GM12873 (cell line): Measurements from ENCODE around the gene SRPK2.

Experiments
- CTCF ChIP-seq: IDR thresholded peaks from 2 replicates; pipeline ENCODE4 v1.5.1; 2012; ENCODE audit warnings: low read depth, mild to moderate bottlenecking, moderate library complexity, low read length, control low read depth; ENCODE audit not compliant: insufficient read depth; ENCODE audit errors: missing control alignments

Gene SRPK2

GRCh38 chr7:105218939-105219770 lies 169.6 kb downstream of the SRPK2 start:
- TF ChIP-seq CTCF = no peak

GRCh38 chr7:105218215-105218614 lies 170.5 kb downstream of the SRPK2 start:
- no peak for TF ChIP-seq CTCF

GRCh38 chr7:105216786-105217185 lies 171.9 kb downstream of the SRPK2 start:
- TF ChIP-seq CTCF = no peak

- TF ChIP-seq CTCF = no peak
Observed at GRCh38 chr7:105215821-105216220, 172.9 kb downstream of the SRPK2 start.

GRCh38 chr7:105215182-105215581 lies 173.5 kb downstream of the SRPK2 start:
- no peak for TF ChIP-seq CTCF

- TF ChIP-seq CTCF = no peak
Observed at GRCh38 chr7:105213611-105214010, 175.1 kb downstream of the SRPK2 start.

GRCh38 chr7:105212212-105212611 lies 176.5 kb downstream of the SRPK2 start:
- TF ChIP-seq CTCF = no peak
